Measurements from ENCODE around the gene DIPK2A.

DIPK2A gene

GRCh38 chr3:143979041-143979440 is 7.4 kb downstream of the DIPK2A start:
- no peak overlapping the region for H3K9ac ChIP-seq (ENCODE audit: low read length)
- peaks cover 43% of the 10 kb centered on the region for H3K4me1 ChIP-seq (ENCODE audit: insufficient read depth, low read length, severe bottlenecking)
- no peaks in the 10 kb centered on the region for H3F3A ChIP-seq (ENCODE audit: insufficient read depth, low read length)
- H2AFZ ChIP-seq (ENCODE audit: low read length) = no peak overlapping the region
- 0 out of 2 replicates have a peak, but pooled peaks cover 6% of the 10 kb centered on the region for H3K9me3 ChIP-seq (ENCODE audit: low read length)
- H3K4me3 ChIP-seq (ENCODE audit: low read depth, low read length, poor library complexity, severe bottlenecking) = no peak overlapping the region
- no peaks in the 10 kb centered on the region for H3K27me3 ChIP-seq (ENCODE audit: insufficient read depth, low read length)
- H3K9me2 ChIP-seq (ENCODE audit: low read depth, low read length) = no peaks in the 10 kb centered on the region
- peaks cover 4% of the 10 kb centered on the region; the same call in 1 of the 2 replicates for H4K20me1 ChIP-seq (ENCODE audit: insufficient read depth, low read length)
- H3K36me3 ChIP-seq (ENCODE audit: insufficient read depth, low read length) = peaks cover 7% of the 10 kb centered on the region
- H3K4me2 ChIP-seq (ENCODE audit: low read length) = no peak overlapping the region
- TF ChIP-seq EZH2 (IDR thresholded peaks at IDR 0.05; ENCODE audit: borderline replicate concordance, low read length) = no peak
- TF ChIP-seq, protein P1, sequence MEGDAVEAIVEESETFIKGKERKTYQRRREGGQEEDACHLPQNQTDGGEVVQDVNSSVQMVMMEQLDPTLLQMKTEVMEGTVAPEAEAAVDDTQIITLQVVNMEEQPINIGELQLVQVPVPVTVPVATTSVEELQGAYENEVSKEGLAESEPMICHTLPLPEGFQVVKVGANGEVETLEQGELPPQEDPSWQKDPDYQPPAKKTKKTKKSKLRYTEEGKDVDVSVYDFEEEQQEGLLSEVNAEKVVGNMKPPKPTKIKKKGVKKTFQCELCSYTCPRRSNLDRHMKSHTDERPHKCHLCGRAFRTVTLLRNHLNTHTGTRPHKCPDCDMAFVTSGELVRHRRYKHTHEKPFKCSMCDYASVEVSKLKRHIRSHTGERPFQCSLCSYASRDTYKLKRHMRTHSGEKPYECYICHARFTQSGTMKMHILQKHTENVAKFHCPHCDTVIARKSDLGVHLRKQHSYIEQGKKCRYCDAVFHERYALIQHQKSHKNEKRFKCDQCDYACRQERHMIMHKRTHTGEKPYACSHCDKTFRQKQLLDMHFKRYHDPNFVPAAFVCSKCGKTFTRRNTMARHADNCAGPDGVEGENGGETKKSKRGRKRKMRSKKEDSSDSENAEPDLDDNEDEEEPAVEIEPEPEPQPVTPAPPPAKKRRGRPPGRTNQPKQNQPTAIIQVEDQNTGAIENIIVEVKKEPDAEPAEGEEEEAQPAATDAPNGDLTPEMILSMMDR (IDR thresholded peaks at IDR 0.05; ENCODE audit: low read length) = no peak
- H3K79me2 ChIP-seq (ENCODE audit: insufficient read depth, low read length) = peaks cover 83% of the 10 kb centered on the region
- no peak overlapping the region for H3K27ac ChIP-seq (ENCODE audit: low read depth, low read length, poor library complexity, severe bottlenecking)

DNA sequence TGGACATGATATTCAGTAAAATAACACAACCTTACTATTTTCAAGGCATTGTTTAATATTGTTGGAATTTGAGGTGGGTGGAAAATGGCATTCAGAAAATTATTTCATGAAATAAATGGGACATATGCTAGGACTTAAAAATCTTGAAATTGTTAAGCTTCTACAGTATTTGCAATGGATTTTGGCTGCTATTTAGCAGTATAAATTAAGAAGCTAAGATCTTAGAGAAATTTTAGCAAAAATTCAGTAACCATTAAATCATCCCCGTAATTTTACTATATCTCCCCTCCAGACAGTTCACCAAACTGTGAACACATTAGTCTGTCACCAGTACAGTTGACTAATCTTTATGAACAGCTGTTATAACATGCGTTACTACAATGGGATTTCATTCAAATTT is 8.2 kb downstream of the DIPK2A start:
- no peak overlapping the region for H2AFZ ChIP-seq (ENCODE audit: low read length)
- H3K27ac ChIP-seq (ENCODE audit: low read depth, low read length, poor library complexity, severe bottlenecking) = no peak overlapping the region
- peaks cover 7% of the 10 kb centered on the region for H3K36me3 ChIP-seq (ENCODE audit: insufficient read depth, low read length)
- no peak overlapping the region for H3K4me3 ChIP-seq (ENCODE audit: low read depth, low read length, poor library complexity, severe bottlenecking)
- peaks cover 36% of the 10 kb centered on the region for H3K4me1 ChIP-seq (ENCODE audit: insufficient read depth, low read length, severe bottlenecking)
- peaks cover 4% of the 10 kb centered on the region; the same call in 1 of the 2 replicates for H4K20me1 ChIP-seq (ENCODE audit: insufficient read depth, low read length)
- no peak overlapping the region for H3K9ac ChIP-seq (ENCODE audit: low read length)
- TF ChIP-seq EZH2 (IDR thresholded peaks at IDR 0.05; ENCODE audit: borderline replicate concordance, low read length) = no peak
- TF ChIP-seq, protein P1 (IDR thresholded peaks at IDR 0.05; ENCODE audit: low read length) = no peak
- no peaks in the 10 kb centered on the region for H3F3A ChIP-seq (ENCODE audit: insufficient read depth, low read length)
- H3K79me2 ChIP-seq (ENCODE audit: insufficient read depth, low read length) = peaks cover 82% of the 10 kb centered on the region
- no peaks in the 10 kb centered on the region for H3K27me3 ChIP-seq (ENCODE audit: insufficient read depth, low read length)
- H3K9me3 ChIP-seq (ENCODE audit: low read length) = 0 out of 2 replicates have a peak, but pooled peaks cover 6% of the 10 kb centered on the region
- no peaks in the 10 kb centered on the region for H3K9me2 ChIP-seq (ENCODE audit: low read depth, low read length)
- no peak overlapping the region for H3K4me2 ChIP-seq (ENCODE audit: low read length)

- Histone ChIP-seq H3K4me2 (ENCODE audit: low read length) (no peak overlapping the region), H3K36me3 (ENCODE audit: insufficient read depth, low read length) (peaks cover 38% of the 10 kb centered on the region), H3K9me2 (ENCODE audit: low read depth, low read length) (no peaks in the 10 kb centered on the region), H3K4me1 (ENCODE audit: insufficient read depth, low read length, severe bottlenecking) (no peaks in the 10 kb centered on the region), H4K20me1 (ENCODE audit: insufficient read depth, low read length) (0 out of 2 replicates have a peak, but pooled peaks cover 2% of the 10 kb centered on the region), H3K4me3 (ENCODE audit: low read depth, low read length, poor library complexity, severe bottlenecking) (no peak overlapping the region), H3K9ac (ENCODE audit: low read length) (no peak overlapping the region), H3K79me2 (ENCODE audit: insufficient read depth, low read length) (peaks cover 31% of the 10 kb centered on the region), H3K27ac (ENCODE audit: low read depth, low read length, poor library complexity, severe bottlenecking) (no peak overlapping the region), H3K27me3 (ENCODE audit: insufficient read depth, low read length) (no peaks in the 10 kb centered on the region), H3F3A (ENCODE audit: insufficient read depth, low read length) (no peaks in the 10 kb centered on the region), H3K9me3 (ENCODE audit: low read length) (no peaks in the 10 kb centered on the region), H2AFZ (ENCODE audit: low read length) (no peak overlapping the region)
- TF ChIP-seq, protein P1 (IDR thresholded peaks at IDR 0.05; ENCODE audit: low read length) = no peak
- TF ChIP-seq EZH2 (IDR thresholded peaks at IDR 0.05; ENCODE audit: borderline replicate concordance, low read length) = no peak
Observed at GRCh38 chr3:143988306-143988705, 16.7 kb downstream of the DIPK2A start.
